SU-DHL-6 (cell line): ENCODE results near the gene NPM1.
"Not testable (repeated sequence)": the region's sequence is repeated elsewhere in the genome, so short reads cannot be mapped to it uniquely, and the experiment has no call there.

ENCODE experiments used
- H2AFZ ChIP-seq: fragments of 200-600 bp; sonication (generic); 2 replicates; pipeline ENCODE4 v1.6.1; 2014; ENCODE audit warnings: low read depth, mild to moderate bottlenecking, moderate library complexity, mixed read lengths, antibody characterized with exemption, low read length; ENCODE audit not compliant: severe bottlenecking
- H3F3A ChIP-seq: fragments of 200-600 bp; shearing (Covaris generic); 2 replicates; pipeline ENCODE4 v1.6.0; 2016; ENCODE audit warnings: antibody characterized with exemption, mild to moderate bottlenecking; ENCODE audit not compliant: insufficient read depth
- H3K27ac ChIP-seq: fragments of 200-600 bp; sonication (generic); 2 replicates; pipeline ENCODE4 v1.5.1; 2016; ENCODE audit warnings: low read depth, mild to moderate bottlenecking, low read length, moderate library complexity, mixed read lengths
- H3K27me3 ChIP-seq: fragments of 200-600 bp; sonication (generic), shearing (Covaris generic); 2 replicates; pipeline ENCODE4 v1.6.0; 2014; ENCODE audit warnings: mild to moderate bottlenecking, low read length
- H3K36me3 ChIP-seq: fragments of 200-600 bp; sonication (generic); 2 replicates; pipeline ENCODE4 v1.6.1; 2014; ENCODE audit warnings: mild to moderate bottlenecking, low read length, mixed read lengths
- H3K4me2 ChIP-seq: fragments of 300-600, 200-600 bp; shearing (Covaris generic), sonication (generic); 2 replicates; pipeline ENCODE4 v1.6.0; 2014; ENCODE audit warnings: low read length, low read depth, mild to moderate bottlenecking; ENCODE audit not compliant: poor library complexity, severe bottlenecking
- H3K4me3 ChIP-seq: fragments of 200-600 bp; sonication (generic); 2 replicates; pipeline ENCODE4 v1.5.1; 2014; ENCODE audit warnings: antibody characterized with exemption, low read length, mild to moderate bottlenecking, mixed read lengths; ENCODE audit not compliant: insufficient read depth, poor library complexity, severe bottlenecking
- H3K79me2 ChIP-seq: fragments of 200-600 bp; sonication (generic); 2 replicates; pipeline ENCODE4 v1.6.1; 2014; ENCODE audit warnings: mild to moderate bottlenecking, low read length, moderate library complexity; ENCODE audit not compliant: insufficient read depth
- H3K9ac ChIP-seq: fragments of 200-600 bp; sonication (generic); 2 replicates; pipeline ENCODE4 v1.7.0; 2014; ENCODE audit warnings: mild to moderate bottlenecking, low read length
- H3K9me2 ChIP-seq: fragments of 200-600 bp; sonication (generic); replicated peaks from 2 replicates; pipeline ENCODE4 v1.6.1; 2014; ENCODE audit warnings: low read length; ENCODE audit not compliant: insufficient read depth
- H3K9me3 ChIP-seq: fragments of 200-600 bp; sonication (generic); 2 replicates; pipeline ENCODE4 v1.6.1; 2014; ENCODE audit warnings: low read length, mixed read lengths; ENCODE audit not compliant: insufficient read depth
- H4K20me1 ChIP-seq: fragments of 200-600 bp; sonication (generic); 2 replicates; pipeline ENCODE4 v1.6.1; 2014; ENCODE audit warnings: low read depth, mild to moderate bottlenecking, antibody characterized with exemption, low read length, moderate library complexity, mixed read lengths
- EZH2phosphoT487 ChIP-seq: fragments of 200-600 bp; sonication (generic), shearing (Covaris generic); conservative IDR thresholded peaks from 2 replicates; pipeline ENCODE4 v1.6.1; 2018; ENCODE audit warnings: mild to moderate bottlenecking, antibody characterized with exemption, low read length, moderate library complexity, mixed read lengths
- TF ChIP-seq, protein P1 (sequence below): fragments of 200-600 bp; sonication (generic); IDR thresholded peaks from one replicate; pipeline ENCODE4 v1.5.1; 2017; ENCODE audit warnings: antibody characterized with exemption, mild to moderate bottlenecking, low read length, moderate library complexity; ENCODE audit not compliant: insufficient read depth, poor library complexity, severe bottlenecking

The NPM1 gene

DNA sequence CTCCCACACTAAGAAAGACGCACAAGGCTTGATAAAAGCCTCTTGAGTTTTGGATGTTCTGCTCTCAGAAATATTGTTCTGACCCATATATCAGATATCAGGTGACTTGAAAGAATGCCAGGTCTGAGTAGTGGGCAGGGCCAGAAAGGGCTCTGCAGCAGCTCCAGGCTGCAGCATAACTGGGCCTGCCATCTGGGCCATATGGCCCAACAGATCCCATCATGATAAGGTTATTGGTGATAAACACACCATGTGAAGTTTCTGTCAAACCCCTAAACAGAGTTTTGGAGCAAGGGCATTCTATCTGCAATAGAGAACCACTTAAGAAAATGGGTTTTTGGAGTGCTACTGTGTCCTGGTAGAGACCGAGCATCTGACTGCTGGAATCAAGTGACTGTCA is 29.8 kb upstream of the NPM1 start:
- Histone ChIP-seq H3K36me3 (no peaks in the 10 kb centered on the region), H3K4me3 (no peak overlapping the region), H3K9me3 (no peaks in the 10 kb centered on the region), H3K9me2 (no peaks in the 10 kb centered on the region), H4K20me1 (no peaks in the 10 kb centered on the region), H3K4me2 (no peak overlapping the region), H3K79me2 (no peaks in the 10 kb centered on the region), H3F3A (no peaks in the 10 kb centered on the region), H2AFZ (no peak overlapping the region), H3K9ac (no peak overlapping the region), H3K27me3 (no peaks in the 10 kb centered on the region), H3K27ac (no peak overlapping the region)
- TF ChIP-seq, protein P1, sequence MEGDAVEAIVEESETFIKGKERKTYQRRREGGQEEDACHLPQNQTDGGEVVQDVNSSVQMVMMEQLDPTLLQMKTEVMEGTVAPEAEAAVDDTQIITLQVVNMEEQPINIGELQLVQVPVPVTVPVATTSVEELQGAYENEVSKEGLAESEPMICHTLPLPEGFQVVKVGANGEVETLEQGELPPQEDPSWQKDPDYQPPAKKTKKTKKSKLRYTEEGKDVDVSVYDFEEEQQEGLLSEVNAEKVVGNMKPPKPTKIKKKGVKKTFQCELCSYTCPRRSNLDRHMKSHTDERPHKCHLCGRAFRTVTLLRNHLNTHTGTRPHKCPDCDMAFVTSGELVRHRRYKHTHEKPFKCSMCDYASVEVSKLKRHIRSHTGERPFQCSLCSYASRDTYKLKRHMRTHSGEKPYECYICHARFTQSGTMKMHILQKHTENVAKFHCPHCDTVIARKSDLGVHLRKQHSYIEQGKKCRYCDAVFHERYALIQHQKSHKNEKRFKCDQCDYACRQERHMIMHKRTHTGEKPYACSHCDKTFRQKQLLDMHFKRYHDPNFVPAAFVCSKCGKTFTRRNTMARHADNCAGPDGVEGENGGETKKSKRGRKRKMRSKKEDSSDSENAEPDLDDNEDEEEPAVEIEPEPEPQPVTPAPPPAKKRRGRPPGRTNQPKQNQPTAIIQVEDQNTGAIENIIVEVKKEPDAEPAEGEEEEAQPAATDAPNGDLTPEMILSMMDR: no peak
- TF ChIP-seq EZH2phosphoT487: no peak

DNA sequence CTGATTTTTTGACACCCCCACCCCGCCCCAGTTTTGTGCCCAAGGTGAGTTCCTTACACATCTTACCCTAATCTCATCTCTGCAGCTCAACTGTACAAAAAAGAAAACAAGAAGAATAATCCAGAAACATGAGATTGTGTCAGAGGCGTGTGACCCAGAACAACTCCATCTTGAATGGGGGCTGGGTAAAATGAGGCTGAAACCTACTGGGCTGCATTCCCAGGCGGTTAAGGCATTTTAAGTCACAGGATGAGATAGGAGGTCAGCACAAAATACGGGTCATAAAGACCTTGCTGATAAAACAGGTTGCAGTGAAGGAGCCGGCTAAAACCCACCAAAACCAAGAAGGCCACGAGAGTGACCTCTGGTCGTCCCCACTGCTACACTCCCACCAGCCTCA is 26.5 kb upstream of the NPM1 start:
- H2AFZ ChIP-seq, H3K79me2 ChIP-seq, H3K4me2 ChIP-seq, H3K36me3 ChIP-seq, H3K9me3 ChIP-seq, H3F3A ChIP-seq, H4K20me1 ChIP-seq, H3K9ac ChIP-seq, H3K4me3 ChIP-seq, H3K27me3 ChIP-seq, H3K9me2 ChIP-seq, H3K27ac ChIP-seq: not testable (repeated sequence)

DNA sequence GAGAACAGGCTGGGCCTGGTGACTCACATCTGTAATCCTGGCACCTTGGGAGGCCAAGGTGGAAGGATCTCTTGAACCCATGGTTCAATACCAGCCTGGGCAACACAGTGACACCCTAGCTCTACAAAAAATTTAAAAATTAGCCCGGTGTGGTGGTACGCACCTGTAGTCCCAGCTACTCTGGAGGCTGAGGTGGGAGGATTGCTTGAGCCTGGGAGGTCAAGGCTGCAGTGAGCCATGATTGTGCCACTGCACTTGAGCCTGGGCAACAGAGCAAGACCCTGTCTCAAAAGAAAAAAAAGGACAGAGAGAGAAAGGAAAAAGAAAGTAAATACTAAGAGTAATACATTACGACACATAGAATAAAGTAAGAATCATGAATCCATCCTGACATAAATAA is 24.4 kb upstream of the NPM1 start:
- not testable (repeated sequence) for H4K20me1 ChIP-seq, H2AFZ ChIP-seq, H3K27ac ChIP-seq, H3K9me2 ChIP-seq, H3K9ac ChIP-seq, H3K4me2 ChIP-seq, H3K36me3 ChIP-seq, H3K4me3 ChIP-seq, H3K27me3 ChIP-seq, H3K9me3 ChIP-seq, H3F3A ChIP-seq, H3K79me2 ChIP-seq

DNA sequence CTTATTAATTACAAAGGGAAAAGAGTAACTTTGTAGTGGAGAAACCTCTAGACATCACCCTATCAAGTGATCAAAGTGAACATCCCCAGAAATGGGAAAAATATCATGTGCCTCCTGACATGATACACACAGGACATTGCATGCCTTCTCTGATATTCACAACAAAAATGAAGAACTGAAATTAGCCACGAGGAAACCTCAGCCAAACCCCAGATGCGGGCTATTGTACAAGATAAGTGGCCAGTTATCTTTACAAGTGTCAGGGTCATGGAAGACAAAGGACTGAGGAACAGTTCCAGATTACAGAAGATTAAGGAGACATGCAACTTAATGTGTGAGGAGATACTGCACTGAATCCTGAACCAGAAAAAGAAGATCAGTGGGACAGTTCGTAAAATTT is 23.8 kb upstream of the NPM1 start:
- H3K9ac ChIP-seq: no peak overlapping the region
- no peak overlapping the region for H3K27ac ChIP-seq
- no peaks in the 10 kb centered on the region for H3K79me2 ChIP-seq
- no peak overlapping the region for H3K4me3 ChIP-seq
- H3F3A ChIP-seq: no peaks in the 10 kb centered on the region
- no peaks in the 10 kb centered on the region for H4K20me1 ChIP-seq
- no peaks in the 10 kb centered on the region for H3K27me3 ChIP-seq
- no peak for TF ChIP-seq EZH2phosphoT487
- TF ChIP-seq, protein P1: no peak
- no peak overlapping the region for H3K4me2 ChIP-seq
- no peaks in the 10 kb centered on the region for H3K36me3 ChIP-seq
- no peaks in the 10 kb centered on the region for H3K9me2 ChIP-seq
- no peaks in the 10 kb centered on the region for H3K9me3 ChIP-seq
- no peak overlapping the region for H2AFZ ChIP-seq
